Endometrial microvascular endothelial cells (primary cell): ENCODE data around the gene C21orf58. TPM values are rescaled to one million over a fixed set of nuclear protein-coding genes. Genes with fewer than 3 reads are reported as not detected.
"Not testable (repeated sequence)": the region's sequence is repeated elsewhere in the genome, so short reads cannot be mapped to it uniquely, and the experiment has no call there.

Experiments
- in situ Hi-C: cut with HindIII; loops from 2 replicates; pipeline ENCODE4 v1.10.0; 2017; ENCODE audit warnings: low sequenced_read_pairs, low pct_unique_long_range_greater_than_20kb; ENCODE audit errors: inconsistent ontology term
- total RNA-seq: library from RNA; depleted of rRNA; stranded (reverse); fragments of >200 nt; gene quantifications from one replicate; pipeline ENCODE4 v1.2.3, GENCODE V29; 2015; ENCODE audit errors: inconsistent ontology term

The C21orf58 gene
- total RNA-seq, 1 donor from 2014 or later = 6.7 TPM

DNA sequence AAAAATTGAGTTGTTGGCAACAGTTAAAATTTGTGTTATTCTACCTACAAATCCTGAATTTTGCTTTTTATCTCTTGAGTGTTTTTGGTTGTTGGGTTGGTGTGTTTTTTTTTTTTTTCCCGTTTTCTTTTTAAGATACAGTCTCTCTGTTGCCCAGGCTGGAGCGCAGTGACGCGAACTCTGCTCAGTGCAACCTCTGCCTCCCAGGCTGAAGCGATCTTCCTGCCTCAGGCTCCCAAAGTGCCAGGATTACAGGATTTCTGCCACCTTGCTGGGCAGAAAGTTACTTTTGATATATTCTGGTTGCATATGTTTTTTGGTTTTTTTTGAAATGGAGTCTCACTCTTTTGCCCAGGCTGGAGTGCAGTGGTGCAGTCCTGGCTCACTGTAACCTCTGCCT is 4.5 kb upstream of the C21orf58 start:
- in situ Hi-C loops = no loop called here

DNA sequence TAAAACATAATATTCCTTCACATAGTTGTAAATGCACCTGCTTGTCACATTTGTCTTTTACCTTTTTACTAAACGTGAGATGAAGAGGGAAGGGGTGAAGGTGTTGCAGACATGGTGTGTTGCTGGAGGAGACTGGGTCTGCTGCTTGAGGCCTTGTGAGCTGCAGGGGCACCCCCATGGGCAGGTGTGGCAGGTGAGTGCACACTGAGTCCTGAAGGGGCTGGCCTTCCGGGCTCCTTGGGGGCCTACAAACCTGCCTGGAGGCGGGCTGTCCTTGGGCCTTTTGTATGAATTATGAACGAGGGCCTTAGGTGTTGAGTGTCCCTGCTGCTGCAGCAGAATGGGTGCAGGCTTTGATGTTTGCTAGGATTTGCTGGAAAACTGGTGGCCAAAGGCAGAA is 4.0 kb upstream of the C21orf58 start:
- in situ Hi-C loops = no loop called here

- in situ Hi-C loops = no loop called here
Observed at GRCh38 chr21:46326110-46326703, 2.5 kb upstream of the C21orf58 start.

DNA sequence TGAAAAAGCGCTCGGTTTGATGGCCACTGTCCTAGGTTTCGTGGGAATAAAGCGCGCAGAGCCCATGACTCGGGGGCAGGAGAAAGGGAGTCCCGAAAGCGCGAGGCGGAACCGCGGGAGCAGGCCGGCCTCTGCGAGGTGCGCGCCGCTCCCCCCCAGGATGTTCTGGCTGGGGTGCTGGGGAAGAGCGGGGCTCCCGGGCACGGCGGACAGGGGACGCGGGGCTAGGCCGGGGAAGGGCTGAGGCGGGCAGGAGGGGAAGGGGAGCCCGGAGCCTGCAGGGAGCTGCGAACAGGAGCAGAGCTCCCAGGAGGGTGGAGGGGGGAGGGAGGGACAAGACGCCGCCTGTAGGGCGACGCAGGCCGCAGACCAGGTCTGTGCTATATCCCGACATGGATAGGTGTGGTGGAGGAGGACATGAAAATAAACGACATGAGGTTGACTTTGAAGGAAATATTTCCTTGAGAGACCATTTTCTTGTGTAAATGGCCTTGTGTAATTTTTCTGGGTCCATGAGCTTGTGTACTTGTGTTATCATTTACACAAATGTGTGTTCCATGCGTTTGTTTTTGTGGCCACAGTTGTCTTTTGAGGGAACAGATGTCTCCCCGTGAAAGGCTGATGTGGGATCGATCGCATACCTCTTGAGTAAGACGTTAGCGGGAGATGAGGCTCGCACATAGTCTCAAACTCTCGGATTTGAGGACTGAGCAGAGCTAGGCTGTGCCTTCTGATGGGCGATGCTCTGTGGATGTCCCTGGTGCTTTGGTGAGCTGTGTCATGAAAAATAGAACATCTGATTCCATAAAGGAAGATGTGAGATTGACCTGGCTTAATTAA is 1.6 kb upstream of the C21orf58 start:
- in situ Hi-C loops = no loop called here

- in situ Hi-C loops = no loop called here
Observed at GRCh38 chr21:46324390-46325072, 861 bp upstream of the C21orf58 start.

- in situ Hi-C loops = no loop called here
Observed at GRCh38 chr21:46323227-46323709, 402 bp downstream of the C21orf58 start.

DNA sequence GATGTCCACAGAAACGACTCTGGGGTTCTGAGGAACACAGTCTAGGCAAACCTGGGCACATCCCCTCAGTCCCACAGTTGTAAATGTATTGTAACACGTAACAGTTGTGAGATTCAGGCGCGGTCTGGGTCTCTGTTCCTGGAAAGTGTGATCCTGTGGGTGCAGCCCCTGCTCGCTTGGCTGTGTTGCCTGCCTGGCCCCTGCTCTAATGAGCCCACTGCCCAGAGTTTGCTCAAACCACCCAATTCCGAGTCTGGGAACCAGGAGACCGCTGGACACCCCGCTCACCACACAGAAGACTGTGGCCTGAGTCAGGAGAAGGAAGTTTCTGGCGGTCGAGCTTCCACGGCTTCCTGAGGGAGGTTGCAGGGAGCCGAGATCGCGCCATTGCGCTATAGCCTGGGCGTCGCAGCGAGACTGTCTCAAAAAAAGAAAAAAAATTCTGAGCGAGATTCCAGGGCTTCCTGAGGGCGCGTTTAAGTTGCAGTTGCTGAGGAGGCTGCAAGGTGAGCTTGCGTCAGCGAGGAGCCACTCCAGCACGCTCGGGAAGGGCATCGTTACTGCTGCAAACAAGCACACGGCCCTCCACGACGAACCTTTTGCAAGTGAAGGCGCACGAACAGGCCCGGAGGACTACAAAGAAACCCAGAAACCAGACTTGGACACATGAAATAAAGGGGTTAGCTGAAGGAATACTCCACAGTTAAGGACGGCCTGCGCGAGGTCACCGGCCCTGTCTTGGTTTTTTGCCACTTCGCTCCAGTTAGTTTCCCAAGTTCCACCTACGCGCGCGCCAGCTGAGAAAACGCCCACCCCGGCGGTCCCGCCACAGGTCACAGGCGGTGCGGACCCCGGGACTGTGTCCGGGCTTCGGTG is 1.1 kb downstream of the C21orf58 start:
- in situ Hi-C loops = no loop called here

DNA sequence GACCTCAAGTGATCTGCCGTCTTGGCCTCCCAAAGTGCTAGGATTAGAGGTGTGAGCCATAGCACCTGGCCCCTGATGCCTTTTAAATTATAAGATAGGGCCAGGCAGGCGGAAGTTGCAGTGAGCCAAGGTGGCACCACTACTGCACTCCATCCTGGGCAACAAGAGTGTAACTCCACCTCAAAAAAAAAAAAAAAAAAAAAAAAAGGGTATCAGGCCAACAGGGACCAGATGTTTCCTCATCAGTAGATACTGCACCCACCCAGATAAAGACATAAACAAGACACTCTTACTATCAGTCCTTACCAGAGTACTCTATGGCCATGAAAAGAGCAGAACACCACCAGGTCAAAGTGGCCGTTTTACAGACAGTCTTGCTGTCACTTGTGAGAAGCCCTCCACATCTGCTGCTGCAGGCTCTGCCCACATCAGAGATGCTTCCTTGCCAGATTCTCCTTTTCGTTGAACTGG is 3.3 kb downstream of the C21orf58 start:
- in situ Hi-C loops = no loop called here

DNA sequence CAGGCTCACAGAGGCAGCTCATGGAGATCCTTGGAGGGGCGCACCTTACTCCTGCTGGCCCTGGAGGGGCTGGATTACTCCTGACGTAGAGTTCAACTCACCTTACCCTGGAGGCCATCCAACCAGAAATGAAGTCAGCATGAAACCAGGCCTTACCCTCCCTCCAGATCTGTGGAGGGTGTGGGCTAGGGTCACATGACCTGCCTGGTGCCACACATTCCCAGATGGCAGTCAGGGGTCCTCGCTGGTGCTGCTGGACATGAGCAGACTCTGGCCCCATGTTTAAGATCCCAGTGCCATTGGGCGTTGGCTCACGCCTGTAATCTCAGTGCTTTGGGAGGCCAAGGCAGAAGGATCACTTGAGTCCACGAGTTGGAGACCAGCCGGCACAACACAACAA is 4.5 kb downstream of the C21orf58 start:
- in situ Hi-C loops = no loop called here

DNA sequence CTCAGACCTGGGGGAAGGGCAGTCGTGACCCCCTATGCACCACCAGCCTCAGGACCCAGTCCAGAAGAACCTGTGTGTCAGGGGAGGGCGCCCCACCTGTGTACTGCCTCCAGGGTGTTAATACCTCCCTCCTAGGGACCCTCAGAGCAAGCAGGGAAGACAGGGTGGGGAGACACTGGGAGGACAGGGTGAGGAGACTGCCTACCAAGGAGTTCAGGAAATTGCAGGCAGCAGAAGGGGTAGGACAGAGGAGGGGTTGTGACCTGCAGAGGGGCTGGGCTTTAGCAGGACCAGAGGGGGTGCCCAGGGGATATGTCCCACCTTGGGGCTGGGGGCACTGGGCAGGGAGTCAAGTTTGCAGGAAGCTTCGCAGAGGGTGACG is 5.2 kb downstream of the C21orf58 start:
- in situ Hi-C loops = no loop called here

- in situ Hi-C loops = no loop called here
Observed at GRCh38 chr21:46317710-46318463, 5.8 kb downstream of the C21orf58 start.

- in situ Hi-C loops = no loop called here
Observed at GRCh38 chr21:46316708-46317324, 6.9 kb downstream of the C21orf58 start.

GRCh38 chr21:46314441-46315020 is 9.1 kb downstream of the C21orf58 start:
- in situ Hi-C loops = no loop called here

GRCh38 chr21:46312949-46313348 is 10.7 kb downstream of the C21orf58 start:
- in situ Hi-C loops = no loop called here

GRCh38 chr21:46311568-46311967 is 12.1 kb downstream of the C21orf58 start:
- in situ Hi-C loops = no loop called here

- in situ Hi-C loops = not testable (repeated sequence)
Observed at GRCh38 chr21:46310260-46310659, 13.4 kb downstream of the C21orf58 start.

DNA sequence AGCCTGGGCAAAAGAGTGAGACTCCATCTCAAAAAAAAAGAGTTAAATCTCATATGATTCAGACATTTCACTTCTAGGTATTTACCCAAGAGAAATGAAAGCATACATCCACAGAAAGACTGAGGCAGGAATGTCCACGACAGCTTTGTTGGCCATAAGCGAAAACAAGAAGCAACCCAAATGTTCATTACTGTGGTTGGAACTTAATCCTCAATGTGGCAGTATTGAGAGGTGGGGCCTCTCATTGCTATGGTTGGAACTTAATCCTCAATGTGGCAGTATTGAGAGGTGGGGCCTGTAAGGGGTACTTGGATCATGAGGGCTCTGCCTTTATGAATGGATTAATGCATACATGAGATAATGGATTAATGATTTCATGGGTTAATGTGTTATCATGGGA is 15.2 kb downstream of the C21orf58 start:
- in situ Hi-C loops = no loop called here
